ENCODE data around the gene C14orf119.

The C14orf119 gene

GRCh38 chr14:23049011-23049410 lies 46.3 kb upstream of the C14orf119 start:
- H3K4me2 ChIP-seq (ENCODE audit: low read length) = no peak overlapping the region

GRCh38 chr14:23051141-23052057 lies 43.9 kb upstream of the C14orf119 start:
- Histone ChIP-seq H3K36me3 (ENCODE audit: control insufficient read depth, low read length) (no peaks in the 10 kb centered on the region), H3K4me1 (ENCODE audit: control insufficient read depth, low read length) (peaks cover 7% of the 10 kb centered on the region), H3K4me2 (ENCODE audit: low read length) (no peak overlapping the region), H4K20me1 (ENCODE audit: control insufficient read depth, insufficient read depth, low read depth, low read length) (no peaks in the 10 kb centered on the region), H3F3A (ENCODE audit: control insufficient read depth, insufficient read depth) (no peaks in the 10 kb centered on the region), H3K9me3 (ENCODE audit: control insufficient read depth, insufficient read depth, low read length) (no peaks in the 10 kb centered on the region), H3K4me3 (ENCODE audit: low read length) (no peak overlapping the region), H3K9me2 (replicated peaks; ENCODE audit: control insufficient read depth, low read length) (no peaks in the 10 kb centered on the region), H3K27me3 (ENCODE audit: control insufficient read depth, low read length) (peaks cover under 1% of the 10 kb centered on the region; the same call in 1 of the 2 replicates), H3K27ac (ENCODE audit: low read depth, low read length) (no peak overlapping the region), H3K79me2 (ENCODE audit: control insufficient read depth, low read length) (no peaks in the 10 kb centered on the region)
- TF ChIP-seq CTCF (IDR thresholded peaks at IDR 0.05; ENCODE audit: low read depth, low read length, poor library complexity, severe bottlenecking) = no peak
- no peak for TF ChIP-seq EZH2phosphoT487 (IDR thresholded peaks at IDR 0.05; ENCODE audit: borderline replicate concordance, low read length)

More at GRCh38 chr14:23049011-23049410, 46.3 kb upstream of the C14orf119 start:
- Histone ChIP-seq H3K4me3 (ENCODE audit: low read length) (no peak overlapping the region), H3K4me1 (ENCODE audit: control insufficient read depth, low read length) (no peaks in the 10 kb centered on the region), H3F3A (ENCODE audit: control insufficient read depth, insufficient read depth) (no peaks in the 10 kb centered on the region), H3K27me3 (ENCODE audit: control insufficient read depth, low read length) (no peaks in the 10 kb centered on the region), H4K20me1 (ENCODE audit: control insufficient read depth, insufficient read depth, low read depth, low read length) (no peaks in the 10 kb centered on the region), H3K79me2 (ENCODE audit: control insufficient read depth, low read length) (no peaks in the 10 kb centered on the region), H3K9me2 (replicated peaks; ENCODE audit: control insufficient read depth, low read length) (no peaks in the 10 kb centered on the region), H3K9me3 (ENCODE audit: control insufficient read depth, insufficient read depth, low read length) (no peaks in the 10 kb centered on the region), H3K27ac (ENCODE audit: low read depth, low read length) (no peak overlapping the region), H3K36me3 (ENCODE audit: control insufficient read depth, low read length) (no peaks in the 10 kb centered on the region)
- TF ChIP-seq EZH2phosphoT487 (IDR thresholded peaks at IDR 0.05; ENCODE audit: borderline replicate concordance, low read length) (no peak), CTCF (IDR thresholded peaks at IDR 0.05; ENCODE audit: low read depth, low read length, poor library complexity, severe bottlenecking) (no peak)

GRCh38 chr14:23052182-23052623 lies 43.1 kb upstream of the C14orf119 start:
- H3K4me1 ChIP-seq (ENCODE audit: control insufficient read depth, low read length) = peaks cover 15% of the 10 kb centered on the region
- TF ChIP-seq CTCF (IDR thresholded peaks at IDR 0.05; ENCODE audit: low read depth, low read length, poor library complexity, severe bottlenecking) (no peak), EZH2phosphoT487 (IDR thresholded peaks at IDR 0.05; ENCODE audit: borderline replicate concordance, low read length) (no peak)
- H3K27me3 ChIP-seq (ENCODE audit: control insufficient read depth, low read length) = peaks cover 6% of the 10 kb centered on the region; the same call in 1 of the 2 replicates
- no peak overlapping the region for H3K4me3 ChIP-seq (ENCODE audit: low read length)
- H3F3A ChIP-seq (ENCODE audit: control insufficient read depth, insufficient read depth) = no peaks in the 10 kb centered on the region
- no peaks in the 10 kb centered on the region for H3K9me3 ChIP-seq (ENCODE audit: control insufficient read depth, insufficient read depth, low read length)
- H3K36me3 ChIP-seq (ENCODE audit: control insufficient read depth, low read length) = no peaks in the 10 kb centered on the region
- no peak overlapping the region for H3K4me2 ChIP-seq (ENCODE audit: low read length)
- H3K27ac ChIP-seq (ENCODE audit: low read depth, low read length) = no peak overlapping the region
- no peaks in the 10 kb centered on the region for H3K9me2 ChIP-seq (replicated peaks; ENCODE audit: control insufficient read depth, low read length)
- no peaks in the 10 kb centered on the region for H4K20me1 ChIP-seq (ENCODE audit: control insufficient read depth, insufficient read depth, low read depth, low read length)
- H3K79me2 ChIP-seq (ENCODE audit: control insufficient read depth, low read length) = no peaks in the 10 kb centered on the region
